ENCODE measurements around the gene CTSC. TPM values are rescaled to one million over a fixed set of nuclear protein-coding genes. Genes with fewer than 3 reads are reported as not detected.

Gene CTSC
- total RNA-seq (100 to 1,000 TPM in 7 of 9 donors, 10 to 100 TPM in 2; 73.6 to 230 (median 140) TPM), polyA plus RNA-seq (100 to 1,000 TPM in 1 of 3 donors, 10 to 100 TPM in 2; 44.6 to 102 (median 83.1) TPM)
- long read RNA-seq, donor 1, full-length matches to known transcripts: 38 of 38 reads
- long read RNA-seq, donor 1, partial matches to known transcripts: 0 of 38 reads
- long read RNA-seq, donor 1, other reads (novel, unspliced or antisense): 0 of 38 reads
- long read RNA-seq, donor 2, full-length matches to known transcripts: 22 of 22 reads
- long read RNA-seq, donor 2, partial matches to known transcripts: 0 of 22 reads
- long read RNA-seq, donor 2, other reads (novel, unspliced or antisense): 0 of 22 reads
- long read RNA-seq, donor 3, full-length matches to known transcripts: 16 of 16 reads
- long read RNA-seq, donor 3, partial matches to known transcripts: 0 of 16 reads
- long read RNA-seq, donor 3, other reads (novel, unspliced or antisense): 0 of 16 reads
- long read RNA-seq, donor 4, full-length matches to known transcripts: 42 of 47 reads
- long read RNA-seq, donor 4, partial matches to known transcripts: 2 of 47 reads
- long read RNA-seq, donor 4, other reads (novel, unspliced or antisense): 3 of 47 reads
- long read RNA-seq, donor 5, full-length matches to known transcripts: 123 of 126 reads
- long read RNA-seq, donor 5, partial matches to known transcripts: 0 of 126 reads
- long read RNA-seq, donor 5, other reads (novel, unspliced or antisense): 3 of 126 reads
- long read RNA-seq, donor 6, full-length matches to known transcripts: 17 of 17 reads
- long read RNA-seq, donor 6, partial matches to known transcripts: 0 of 17 reads
- long read RNA-seq, donor 6, other reads (novel, unspliced or antisense): 0 of 17 reads
- long read RNA-seq, donor 7, full-length matches to known transcripts: 18 of 18 reads
- long read RNA-seq, donor 7, partial matches to known transcripts: 0 of 18 reads
- long read RNA-seq, donor 7, other reads (novel, unspliced or antisense): 0 of 18 reads
- long read RNA-seq, donor 8, full-length matches to known transcripts: 28 of 33 reads
- long read RNA-seq, donor 8, partial matches to known transcripts: 5 of 33 reads
- long read RNA-seq, donor 8, other reads (novel, unspliced or antisense): 0 of 33 reads
- long read RNA-seq, donor 9, full-length matches to known transcripts: 21 of 21 reads
- long read RNA-seq, donor 9, partial matches to known transcripts: 0 of 21 reads
- long read RNA-seq, donor 9, other reads (novel, unspliced or antisense): 0 of 21 reads
- long read RNA-seq, donor 10, full-length matches to known transcripts: 11 of 11 reads
- long read RNA-seq, donor 10, partial matches to known transcripts: 0 of 11 reads
- long read RNA-seq, donor 10, other reads (novel, unspliced or antisense): 0 of 11 reads

- TF ChIP-seq, protein P1, sequence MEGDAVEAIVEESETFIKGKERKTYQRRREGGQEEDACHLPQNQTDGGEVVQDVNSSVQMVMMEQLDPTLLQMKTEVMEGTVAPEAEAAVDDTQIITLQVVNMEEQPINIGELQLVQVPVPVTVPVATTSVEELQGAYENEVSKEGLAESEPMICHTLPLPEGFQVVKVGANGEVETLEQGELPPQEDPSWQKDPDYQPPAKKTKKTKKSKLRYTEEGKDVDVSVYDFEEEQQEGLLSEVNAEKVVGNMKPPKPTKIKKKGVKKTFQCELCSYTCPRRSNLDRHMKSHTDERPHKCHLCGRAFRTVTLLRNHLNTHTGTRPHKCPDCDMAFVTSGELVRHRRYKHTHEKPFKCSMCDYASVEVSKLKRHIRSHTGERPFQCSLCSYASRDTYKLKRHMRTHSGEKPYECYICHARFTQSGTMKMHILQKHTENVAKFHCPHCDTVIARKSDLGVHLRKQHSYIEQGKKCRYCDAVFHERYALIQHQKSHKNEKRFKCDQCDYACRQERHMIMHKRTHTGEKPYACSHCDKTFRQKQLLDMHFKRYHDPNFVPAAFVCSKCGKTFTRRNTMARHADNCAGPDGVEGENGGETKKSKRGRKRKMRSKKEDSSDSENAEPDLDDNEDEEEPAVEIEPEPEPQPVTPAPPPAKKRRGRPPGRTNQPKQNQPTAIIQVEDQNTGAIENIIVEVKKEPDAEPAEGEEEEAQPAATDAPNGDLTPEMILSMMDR (IDR thresholded peaks at IDR 0.05): peak in 3 of 6 experiments; percentile 7 to 20 (median 10)
- peak; percentile 58 to 72 for TF ChIP-seq POLR2A (IDR thresholded peaks at IDR 0.05)
- intact Hi-C loops (cut with DNase I): no loop called here
- Histone ChIP-seq H3K4me1 (replicated peaks in 1 of 2) (peaks cover 9 to 20% of the 10 kb centered on the region in 2 donors), H3K36me3 (replicated peaks in 1 of 2) (no peaks in the 10 kb centered on the region), H3K27me3 (no peaks in the 10 kb centered on the region), H3K27ac (peak within 1 kb of the TSS; percentile 31 to 83 (median 75)), H3K9me3 (replicated peaks in 1 of 3) (no peaks in the 10 kb centered on the region), H3K4me3 (peak within 1 kb of the TSS; percentile 5 to 87 (median 70))
- peak; percentile 91 to 96 (median 94) for DNase-seq
- 0 to 1% (median 1%) methylated on average over 43 to 54 of the region's 54 CpGs for WGBS, 4 donors
Observed at GRCh38 chr11:88337181-88337986, at the start of gene CTSC. Gene CTSC (minus strand): TSS chr11:88337736. CDS start chr11:88337672, 64 bp downstream.

DNA sequence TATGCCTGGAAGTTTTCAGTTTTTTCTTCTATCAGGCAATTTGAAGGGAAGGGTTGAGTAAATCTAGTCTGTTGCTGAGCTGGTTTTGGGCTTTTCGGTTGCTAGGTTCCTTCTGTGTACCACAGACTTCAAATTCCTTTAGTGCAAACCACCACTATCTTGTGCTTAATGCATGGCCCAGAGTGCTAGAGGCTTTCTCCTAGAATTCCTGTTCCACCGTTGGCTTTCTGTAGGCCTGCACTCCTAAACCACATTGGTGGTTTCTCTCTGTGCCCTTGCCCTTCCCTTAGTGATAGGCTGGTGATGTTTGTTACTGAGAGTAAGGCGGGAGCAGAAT, 47.1 kb upstream of the CTSC start:
- no peaks in the 10 kb centered on the region for H3K4me1 ChIP-seq (replicated peaks in 1 of 2)
- WGBS, 4 donors: 79 to 96% (median 91%) methylated on average over 3 of the region's 3 CpGs
- H3K27me3 ChIP-seq: no peaks in the 10 kb centered on the region
- TF ChIP-seq, protein P1 (IDR thresholded peaks at IDR 0.05): no peak
- no peak for TF ChIP-seq POLR2A (IDR thresholded peaks at IDR 0.05)
- H3K4me3 ChIP-seq: no peak overlapping the region
- no peaks in the 10 kb centered on the region for H3K9me3 ChIP-seq (replicated peaks in 1 of 3)
- intact Hi-C loops (cut with DNase I): no loop called here
- H3K36me3 ChIP-seq (replicated peaks in 1 of 2): no peaks in the 10 kb centered on the region
- H3K27ac ChIP-seq: no peak overlapping the region
- DNase-seq: no peak

GRCh38 chr11:88384004-88384668, 46.6 kb upstream of the CTSC start:
- no peaks in the 10 kb centered on the region for H3K36me3 ChIP-seq (replicated peaks in 1 of 2)
- H3K27ac ChIP-seq: no peak overlapping the region
- H3K4me3 ChIP-seq: no peak overlapping the region
- 72 to 81% (median 75%) methylated on average over 4 of the region's 4 CpGs for WGBS, 4 donors
- no peaks in the 10 kb centered on the region for H3K9me3 ChIP-seq (replicated peaks in 1 of 3)
- H3K4me1 ChIP-seq (replicated peaks in 1 of 2): no peaks in the 10 kb centered on the region
- no peaks in the 10 kb centered on the region for H3K27me3 ChIP-seq
- DNase-seq: no peak
- no peak for TF ChIP-seq POLR2A (IDR thresholded peaks at IDR 0.05)
- TF ChIP-seq, protein P1 (IDR thresholded peaks at IDR 0.05): no peak
- intact Hi-C loops (cut with DNase I): no loop called here
